ENCODE data around the gene MED13L.
A peak's percentile ranks its signal among the peaks of the same experiment; 100 is the strongest.

The MED13L gene

DNA sequence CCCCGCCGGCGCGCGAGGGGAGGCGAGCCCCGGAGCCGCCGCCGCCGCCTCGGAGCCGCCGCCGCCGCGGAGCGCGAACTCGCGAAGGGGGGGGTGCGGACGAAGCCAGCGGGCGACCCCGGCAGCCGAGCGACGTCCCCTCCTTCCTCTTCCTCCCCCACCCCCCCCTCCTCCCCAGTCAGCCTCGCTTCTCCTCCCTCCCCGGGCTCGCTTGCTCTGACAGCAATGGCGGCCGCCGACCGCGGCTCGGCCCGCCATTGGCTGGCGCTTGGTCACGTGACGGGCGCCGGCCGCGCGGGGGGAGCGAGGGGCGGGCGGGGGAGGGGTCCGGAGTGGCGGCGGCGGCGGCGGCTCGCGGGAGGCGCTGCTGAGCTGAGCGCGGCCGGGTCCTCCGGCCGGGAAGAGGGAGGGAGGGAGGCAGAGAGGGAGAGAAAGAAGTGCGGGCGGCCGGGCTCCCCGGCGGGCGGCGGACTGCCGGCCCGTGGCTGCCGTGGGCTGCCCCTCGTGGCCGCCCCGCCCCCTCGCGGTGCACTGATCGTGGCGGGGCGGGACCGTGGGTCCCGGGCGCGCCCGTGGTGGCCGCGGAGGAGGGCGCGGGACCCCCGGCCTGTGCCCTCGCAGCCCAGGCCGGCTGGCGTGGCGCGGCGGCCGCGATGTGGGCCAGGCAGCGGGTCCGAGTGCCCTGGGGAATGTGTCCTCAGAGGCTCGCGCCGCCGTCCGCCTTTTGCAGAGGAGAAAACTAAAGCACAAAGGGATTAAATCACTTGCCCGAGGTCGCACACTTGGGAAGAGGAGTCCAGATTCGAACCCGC, at the start of gene MED13L:
Gene MED13L, minus strand, starts transcription at position 227 of the 812 bp plus-strand sequence. CDS start 562 bp downstream, outside the sequence.
- TF ChIP-seq, protein P1, sequence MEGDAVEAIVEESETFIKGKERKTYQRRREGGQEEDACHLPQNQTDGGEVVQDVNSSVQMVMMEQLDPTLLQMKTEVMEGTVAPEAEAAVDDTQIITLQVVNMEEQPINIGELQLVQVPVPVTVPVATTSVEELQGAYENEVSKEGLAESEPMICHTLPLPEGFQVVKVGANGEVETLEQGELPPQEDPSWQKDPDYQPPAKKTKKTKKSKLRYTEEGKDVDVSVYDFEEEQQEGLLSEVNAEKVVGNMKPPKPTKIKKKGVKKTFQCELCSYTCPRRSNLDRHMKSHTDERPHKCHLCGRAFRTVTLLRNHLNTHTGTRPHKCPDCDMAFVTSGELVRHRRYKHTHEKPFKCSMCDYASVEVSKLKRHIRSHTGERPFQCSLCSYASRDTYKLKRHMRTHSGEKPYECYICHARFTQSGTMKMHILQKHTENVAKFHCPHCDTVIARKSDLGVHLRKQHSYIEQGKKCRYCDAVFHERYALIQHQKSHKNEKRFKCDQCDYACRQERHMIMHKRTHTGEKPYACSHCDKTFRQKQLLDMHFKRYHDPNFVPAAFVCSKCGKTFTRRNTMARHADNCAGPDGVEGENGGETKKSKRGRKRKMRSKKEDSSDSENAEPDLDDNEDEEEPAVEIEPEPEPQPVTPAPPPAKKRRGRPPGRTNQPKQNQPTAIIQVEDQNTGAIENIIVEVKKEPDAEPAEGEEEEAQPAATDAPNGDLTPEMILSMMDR (conservative IDR thresholded peaks at IDR 0.05) = peak; percentile 80
- H3K27ac ChIP-seq = peak within 1 kb of the TSS; percentile 89

DNA sequence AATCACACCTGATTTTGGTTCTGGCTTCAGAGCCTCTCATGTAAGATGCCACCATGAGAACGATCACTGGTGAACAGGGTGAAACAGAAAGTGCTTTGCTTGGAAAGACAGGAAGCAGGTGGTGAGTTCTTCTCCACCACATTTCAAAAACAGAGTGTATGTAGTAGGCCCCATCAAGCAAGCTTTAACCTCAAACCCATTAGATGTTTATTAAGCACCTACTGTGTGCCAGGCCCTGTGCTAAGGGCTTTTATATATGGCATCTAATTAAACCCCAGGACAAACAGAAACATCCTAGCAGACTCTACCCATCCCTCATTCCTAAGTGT, 47.8 kb upstream of the MED13L start:
- H3K27ac ChIP-seq = no peak overlapping the region

DNA sequence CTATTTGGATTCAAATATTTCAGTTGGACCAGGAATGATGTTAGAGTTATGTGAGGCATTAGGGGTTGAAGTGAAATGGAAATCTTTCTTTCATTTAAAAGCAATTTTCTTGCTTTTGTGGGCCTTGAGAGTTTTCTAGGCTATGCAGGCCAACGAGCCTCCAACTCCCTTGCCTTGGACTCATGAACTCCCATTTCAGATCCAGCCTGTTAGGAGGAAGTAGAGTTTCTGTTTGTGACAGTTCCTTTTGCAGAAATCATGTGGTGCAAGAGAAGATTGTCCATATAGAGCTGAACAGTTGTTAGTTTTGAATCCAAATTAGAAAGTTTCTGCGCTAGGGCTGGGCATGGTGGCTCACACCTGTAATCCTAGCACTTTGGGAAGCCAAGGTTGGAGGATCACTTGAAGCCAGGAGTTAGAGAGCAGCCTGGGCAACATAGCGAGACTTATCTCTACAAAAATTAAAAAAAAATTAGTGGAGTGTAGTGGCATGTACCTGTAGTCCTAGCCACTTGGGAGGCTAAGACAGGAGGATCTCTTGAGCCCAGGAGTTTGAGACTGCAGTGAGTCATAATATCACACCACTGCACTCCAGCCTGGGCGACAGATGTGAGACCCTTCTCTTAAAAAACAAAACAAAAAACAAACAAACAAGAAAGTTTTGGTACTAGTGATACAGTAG, 47.3 kb upstream of the MED13L start:
- H3K27ac ChIP-seq = no peak overlapping the region
- TF ChIP-seq, protein P1 (conservative IDR thresholded peaks at IDR 0.05) = no peak

More for the DNA sequence above, 47.8 kb upstream of the MED13L start:
- TF ChIP-seq, protein P1 (conservative IDR thresholded peaks at IDR 0.05) = no peak

DNA sequence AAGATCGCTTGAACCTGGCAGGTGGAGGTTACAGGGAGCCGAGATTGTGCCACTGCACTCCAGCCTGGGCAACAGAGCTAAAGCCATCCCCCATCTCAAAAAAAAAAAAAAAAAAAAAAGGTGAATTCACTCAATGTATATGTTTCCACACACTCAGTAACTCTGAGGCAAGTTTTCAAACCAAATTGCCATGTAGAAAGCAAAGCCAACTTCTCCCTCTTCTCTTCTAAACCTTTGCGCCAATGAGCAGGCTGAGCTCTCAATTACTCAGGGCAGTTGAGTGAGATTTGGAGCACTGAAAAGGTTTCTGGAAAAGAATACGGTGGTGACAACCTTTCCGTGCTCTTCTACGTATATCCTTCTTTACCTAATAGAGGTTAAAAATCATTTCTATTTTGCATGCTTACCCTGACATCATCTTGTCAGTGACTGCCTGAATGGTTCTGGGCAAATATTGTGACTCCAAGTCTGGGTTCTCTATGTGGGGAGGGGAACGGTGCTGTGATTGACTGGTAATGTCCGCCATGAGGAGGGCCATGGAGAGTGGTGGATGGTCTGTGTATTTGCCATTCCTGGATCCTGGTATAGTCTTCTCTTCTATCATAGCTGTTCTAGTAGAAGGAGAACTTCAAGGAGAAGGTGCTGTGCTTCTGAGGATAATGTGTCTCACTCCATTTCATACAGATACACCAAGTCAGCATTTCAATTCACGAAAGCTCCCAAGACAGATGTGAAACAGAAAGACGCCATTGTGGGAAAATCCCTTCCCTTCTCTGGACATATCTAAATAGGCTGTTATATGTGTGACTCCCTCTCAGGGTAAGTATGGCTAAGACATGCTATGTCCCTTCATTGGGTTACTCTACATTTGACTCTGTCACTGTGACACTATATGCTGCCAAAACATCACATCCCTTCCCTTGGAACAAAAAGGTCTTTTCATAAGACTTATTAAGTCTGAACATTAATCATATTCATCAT, 46.2 kb upstream of the MED13L start:
- TF ChIP-seq, protein P1 (conservative IDR thresholded peaks at IDR 0.05) = no peak
- no peak overlapping the region for H3K27ac ChIP-seq

DNA sequence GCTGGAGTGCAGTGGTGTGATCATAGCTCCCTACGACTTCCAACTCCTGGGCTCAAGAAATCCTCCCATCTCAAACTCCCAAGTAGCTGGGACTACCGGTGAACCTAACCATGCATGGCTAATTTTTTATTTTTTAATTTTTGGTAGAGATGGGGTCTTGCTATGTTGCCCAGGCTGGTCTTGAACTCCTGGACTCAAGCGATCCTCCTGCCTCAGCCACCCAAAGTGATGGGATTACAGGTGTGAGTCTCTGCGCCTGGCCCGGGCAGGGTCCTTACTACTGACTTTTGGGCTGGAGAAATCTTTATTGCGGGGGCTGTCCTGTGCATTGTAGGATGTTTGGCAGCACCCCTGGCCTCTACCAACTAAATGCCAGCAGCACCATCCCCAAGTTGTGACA, 44.4 kb upstream of the MED13L start:
- no peak overlapping the region for H3K27ac ChIP-seq
- TF ChIP-seq, protein P1 (conservative IDR thresholded peaks at IDR 0.05) = no peak

DNA sequence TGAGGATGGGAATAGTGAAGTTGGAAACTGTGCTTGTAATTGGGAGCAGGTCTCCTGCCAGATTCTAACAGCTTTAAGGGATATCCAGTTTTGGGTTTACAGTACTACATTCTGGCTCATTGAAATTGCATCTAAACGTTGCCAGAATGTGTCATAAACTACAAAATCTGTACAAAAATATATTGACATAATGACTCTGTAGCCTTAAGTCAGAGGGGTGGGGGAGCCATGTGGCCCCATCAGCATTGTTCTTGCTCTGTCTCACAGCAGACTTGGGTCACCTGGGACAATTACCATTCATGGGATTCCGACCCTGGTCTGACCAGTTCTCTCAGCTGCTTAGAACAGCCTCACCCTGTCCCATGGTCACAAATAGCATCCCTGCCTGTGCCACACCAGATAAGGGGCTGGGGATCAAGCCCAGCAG, 43.3 kb upstream of the MED13L start:
- TF ChIP-seq, protein P1 (conservative IDR thresholded peaks at IDR 0.05) = no peak

More for the DNA sequence above, 43.3 kb upstream of the MED13L start:
- no peak overlapping the region for H3K27ac ChIP-seq

Data from VCaP (cell line).